GM21619 (cell line): ENCODE data around the gene CA10.

ENCODE experiments used
- ATAC-seq: cut with Tn5 transposase; IDR thresholded peaks from one replicate; pipeline ENCODE4 v1.9.1; 2021; ENCODE audit not compliant: unreplicated experiment

CA10 gene

DNA sequence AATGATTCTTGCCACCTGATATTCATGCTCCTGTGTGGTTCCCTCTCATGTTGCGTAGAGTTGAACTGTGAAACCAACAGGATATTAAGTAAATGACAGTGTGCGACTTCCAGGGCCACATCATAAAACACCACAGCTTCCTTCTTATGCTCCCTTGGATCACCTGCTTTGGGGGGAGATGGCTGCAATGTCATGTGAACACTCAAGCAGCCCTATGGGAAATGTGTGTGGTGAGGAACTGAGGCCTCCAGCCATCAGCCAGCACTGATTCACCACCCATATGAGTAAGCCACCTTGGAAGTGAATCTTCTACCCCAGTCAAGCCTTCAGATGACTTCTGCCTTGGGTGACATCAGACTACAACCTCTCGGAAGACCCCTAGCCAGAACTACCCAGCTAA lies 470.6 kb downstream of the CA10 start:
- no peak for ATAC-seq

GRCh38 chr17:51685287-51685909 lies 473.1 kb downstream of the CA10 start:
- no peak for ATAC-seq

GRCh38 chr17:51684214-51684613 lies 474.3 kb downstream of the CA10 start:
- no peak for ATAC-seq

DNA sequence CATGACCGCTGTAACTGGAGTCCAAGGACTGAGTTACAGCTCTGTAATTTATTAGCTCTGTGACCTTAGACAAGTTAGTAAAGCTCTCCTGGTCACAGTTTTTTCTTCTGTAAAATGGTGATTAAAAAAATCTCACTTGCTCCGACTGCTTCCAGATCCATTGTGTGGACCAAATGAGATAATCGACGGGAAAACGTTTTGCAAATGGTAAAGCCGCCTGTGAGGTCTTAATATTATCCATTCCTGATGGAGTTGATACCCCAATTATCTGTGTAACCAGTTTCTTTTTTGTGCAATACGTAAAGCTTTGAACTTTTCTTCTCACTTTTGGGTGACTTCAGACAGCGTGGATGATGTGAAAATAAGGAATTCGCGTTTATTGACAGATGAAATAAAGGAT lies 475.2 kb downstream of the CA10 start:
- ATAC-seq, result no peak

- no peak for ATAC-seq
These were observed 476.4 kb downstream of the CA10 start for GRCh38 chr17:51682115-51682514.

GRCh38 chr17:51677875-51678274 lies 480.6 kb downstream of the CA10 start:
- no peak for ATAC-seq

- ATAC-seq, result no peak
These were observed 481.6 kb downstream of the CA10 start for GRCh38 chr17:51676691-51677487.

DNA sequence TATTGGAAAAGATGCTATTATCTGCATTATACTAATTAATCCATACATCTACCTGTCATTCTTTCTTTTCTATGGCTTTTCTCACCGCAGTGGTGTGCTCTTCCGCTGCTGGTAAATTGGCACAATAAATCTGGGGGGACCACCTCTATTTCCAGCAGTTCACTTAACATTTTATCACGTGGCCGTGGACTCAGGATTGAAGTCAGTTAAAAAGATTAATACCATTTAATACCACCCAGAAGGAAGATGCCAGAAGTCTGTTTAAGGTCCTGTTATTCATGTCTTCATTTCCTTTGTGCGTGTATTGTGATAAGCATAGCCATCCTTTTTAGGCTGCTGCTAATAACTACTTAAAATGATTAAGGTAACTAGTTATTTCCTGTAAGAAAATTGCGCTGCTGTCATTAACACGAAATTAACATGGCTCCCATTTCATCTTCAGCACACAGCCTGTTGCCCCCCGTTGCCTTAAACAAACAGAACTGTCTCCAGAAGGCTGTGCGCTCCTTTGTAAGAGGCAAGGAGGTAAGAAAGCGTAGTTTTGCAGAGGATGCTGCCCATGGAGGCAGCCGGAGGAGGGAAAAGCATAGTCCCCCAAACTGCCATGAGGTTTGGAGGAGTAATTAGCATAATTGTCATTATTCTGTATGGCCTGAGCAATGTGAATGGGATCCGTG lies 483.8 kb downstream of the CA10 start:
- no peak for ATAC-seq

DNA sequence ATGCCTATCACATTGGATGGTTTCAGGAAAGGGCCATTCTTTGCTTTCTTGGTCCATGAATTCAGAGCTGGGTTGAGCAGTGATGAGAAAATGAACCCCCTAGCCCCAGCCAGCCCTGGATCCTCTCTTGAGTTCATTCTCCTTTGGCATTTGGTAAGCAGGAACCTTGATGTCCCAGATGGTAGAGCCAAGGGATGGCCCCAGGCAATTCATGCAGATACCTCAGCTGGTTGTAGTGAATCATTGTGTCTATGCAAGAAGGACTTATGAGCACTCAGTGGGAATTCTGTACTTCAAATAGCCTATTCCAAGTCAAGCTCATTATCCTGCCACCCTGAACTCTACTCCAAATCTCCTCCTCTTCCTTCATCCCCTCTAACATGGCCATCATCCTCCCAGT lies 485.4 kb downstream of the CA10 start:
- no peak for ATAC-seq

- no peak for ATAC-seq
These were observed 486.4 kb downstream of the CA10 start for GRCh38 chr17:51672065-51672464.

- no peak for ATAC-seq
These were observed 487.6 kb downstream of the CA10 start for GRCh38 chr17:51670899-51671298.

GRCh38 chr17:51668963-51669246 lies 489.6 kb downstream of the CA10 start:
- no peak for ATAC-seq

DNA sequence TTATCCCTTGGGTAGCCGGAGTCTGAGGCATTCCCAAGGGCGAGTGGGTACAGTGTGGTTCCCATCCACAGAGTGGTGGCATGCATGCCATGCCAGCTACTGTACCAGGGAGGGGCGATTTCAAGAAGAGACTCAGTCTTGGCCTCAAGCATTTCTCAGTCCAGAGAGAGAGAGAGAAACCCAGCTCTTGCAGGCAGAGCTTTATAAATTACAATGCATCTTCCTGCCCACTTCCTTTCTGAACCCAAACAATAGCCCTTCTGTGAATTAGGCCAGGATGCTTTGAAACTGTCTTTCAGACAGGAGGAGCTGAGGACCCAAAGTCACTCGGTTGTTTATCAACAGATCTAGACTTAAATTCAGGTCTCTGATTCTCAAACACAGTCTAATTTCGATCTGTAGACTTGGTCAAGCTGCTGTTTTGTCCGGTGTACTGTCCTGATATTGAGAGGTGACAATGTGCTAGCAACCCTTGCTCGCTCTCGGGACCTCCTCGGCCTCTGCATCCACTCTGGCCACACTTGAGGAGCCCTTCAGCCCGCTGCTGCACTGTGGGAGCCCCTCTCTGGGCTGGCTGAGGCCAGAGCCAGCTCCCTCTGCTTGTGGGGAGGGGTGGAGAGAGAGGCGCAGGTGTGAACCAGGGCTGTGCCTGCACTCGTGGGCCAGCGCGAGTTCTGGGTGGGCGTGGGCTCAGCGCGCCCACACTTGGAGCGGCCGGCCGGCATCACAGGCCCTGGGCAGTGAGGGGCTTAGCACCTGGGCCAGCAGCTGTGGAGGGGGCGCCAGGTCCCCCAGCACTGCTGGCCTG lies 490.2 kb downstream of the CA10 start:
- ATAC-seq, result no peak

GRCh38 chr17:51667706-51668083 lies 490.8 kb downstream of the CA10 start:
- no peak for ATAC-seq

DNA sequence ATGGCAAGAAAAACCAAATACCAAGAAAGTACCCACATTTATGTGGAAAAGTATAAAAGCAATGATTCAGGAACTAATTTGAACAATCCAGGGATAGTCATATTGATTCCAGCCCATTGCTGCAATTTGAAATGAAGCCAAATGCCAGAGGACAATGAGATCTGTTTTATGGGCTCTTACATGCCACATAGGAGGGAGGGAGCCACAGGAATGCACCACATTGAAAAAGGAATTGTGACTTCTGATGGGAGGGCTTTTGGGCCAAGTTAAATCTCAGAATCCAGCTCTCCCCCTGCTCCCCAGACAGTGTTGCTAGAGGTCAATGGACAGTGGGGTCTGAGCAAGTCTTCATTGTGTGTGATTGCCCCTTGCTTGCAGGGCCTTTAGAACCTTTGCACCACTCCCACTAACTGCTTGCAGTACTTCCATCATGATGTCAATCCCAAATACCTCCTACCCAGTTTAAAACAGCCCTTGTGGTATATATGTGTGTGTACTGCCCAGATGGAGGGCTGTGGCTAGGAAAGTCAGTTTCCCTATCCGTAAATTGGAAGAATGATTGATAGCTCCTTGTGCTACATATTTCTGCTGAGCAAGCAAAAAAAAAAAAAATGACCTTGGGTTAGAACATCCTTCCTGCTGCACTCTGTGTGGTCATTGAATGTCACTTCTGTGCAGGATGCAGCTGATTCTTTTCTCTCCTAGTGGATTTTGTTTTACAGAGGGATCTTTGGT lies 491.4 kb downstream of the CA10 start:
- no peak for ATAC-seq

DNA sequence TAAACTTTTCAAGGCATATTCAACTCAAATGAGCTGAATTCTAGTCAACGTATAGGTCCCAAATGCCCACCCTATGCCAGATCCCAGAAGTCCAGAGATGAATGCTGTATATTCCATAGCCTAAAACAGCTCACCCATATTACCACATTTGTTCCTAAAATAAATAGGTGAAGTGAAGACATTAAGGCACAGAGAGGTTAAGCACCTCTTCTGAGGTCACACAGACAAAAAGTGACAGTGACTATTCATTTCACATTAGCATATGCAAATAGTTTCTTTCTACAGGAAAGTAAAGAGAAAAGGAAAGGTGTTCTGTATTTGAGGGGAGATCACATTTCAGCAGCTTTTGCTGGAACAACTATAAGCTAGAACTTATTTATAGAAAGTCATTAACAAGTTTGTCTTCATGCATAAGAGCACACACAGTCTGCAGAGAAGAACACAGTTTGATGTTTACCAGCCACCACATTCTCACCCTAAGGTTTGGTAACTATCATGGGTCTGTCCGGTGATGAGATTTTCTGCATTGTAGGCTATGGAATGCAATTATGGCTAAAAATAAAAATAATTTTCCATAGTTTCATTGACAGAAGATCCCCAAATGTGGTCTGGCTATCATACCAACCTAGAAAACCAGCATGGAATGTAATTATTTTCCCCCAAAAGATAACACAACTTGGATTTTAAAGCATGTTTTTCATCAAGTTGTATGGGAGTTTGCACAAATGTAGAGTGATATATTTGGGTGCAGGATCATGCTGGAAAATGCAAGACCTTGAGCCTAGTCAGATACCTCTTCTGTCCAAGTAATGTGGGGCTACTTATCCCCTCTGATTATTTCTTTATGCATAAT lies 496.1 kb downstream of the CA10 start:
- ATAC-seq, result no peak

DNA sequence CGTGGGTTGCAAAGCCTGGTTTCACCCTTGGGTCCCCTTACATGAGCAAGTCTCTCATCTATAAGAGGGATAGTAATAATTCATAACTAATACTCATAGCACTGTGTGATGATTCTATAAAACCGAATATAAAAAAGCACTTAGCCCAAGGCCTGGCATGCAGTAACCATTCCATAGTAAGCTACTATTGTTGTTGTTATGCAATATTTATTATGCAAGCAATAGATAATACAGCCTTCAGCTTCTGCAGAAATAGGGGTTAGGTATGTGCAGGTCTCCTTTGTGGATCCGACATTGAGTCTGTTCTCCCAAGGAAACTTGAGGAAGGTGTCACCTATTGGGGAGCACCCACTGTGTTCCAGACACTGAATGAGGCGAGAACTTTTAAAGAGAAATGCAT lies 497.1 kb downstream of the CA10 start:
- ATAC-seq, result no peak

DNA sequence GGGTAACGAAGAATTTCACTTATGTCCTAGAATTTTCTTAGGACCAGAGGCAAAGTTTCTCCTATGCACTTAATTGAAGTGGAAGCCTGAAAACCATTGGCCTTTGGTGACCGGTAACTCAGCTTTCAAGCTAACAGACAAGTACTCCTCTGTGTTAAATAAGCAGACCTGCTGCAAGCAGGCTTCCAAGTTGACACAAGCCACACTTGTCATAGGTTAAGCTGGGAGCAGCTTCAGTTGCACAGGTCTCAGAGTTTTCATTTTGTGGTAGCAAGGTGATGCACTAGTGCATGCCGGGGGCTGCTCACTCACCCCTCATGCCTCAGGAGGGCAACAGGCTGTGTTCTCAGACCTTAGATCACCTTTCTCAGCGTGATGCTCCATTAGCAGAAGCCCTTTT lies 498.2 kb downstream of the CA10 start:
- no peak for ATAC-seq

DNA sequence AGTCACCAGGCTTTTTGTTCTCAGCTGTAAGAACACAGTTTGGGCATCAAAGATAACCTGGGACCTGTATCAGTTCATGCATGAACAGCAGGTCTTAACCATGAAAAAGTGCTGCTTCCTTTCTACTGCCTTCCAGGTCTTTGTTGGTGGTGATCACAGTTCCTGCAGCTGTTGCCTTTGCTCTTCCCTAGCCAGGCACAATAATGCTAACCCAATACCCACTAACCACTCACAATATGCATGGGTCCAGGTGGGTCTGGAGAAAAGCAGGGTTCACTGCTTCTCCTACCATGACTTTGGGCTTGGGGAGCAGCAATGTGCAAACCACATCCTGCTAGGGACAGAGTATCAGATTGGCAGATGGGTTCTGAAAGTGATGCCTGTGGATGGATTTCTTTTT lies 501.3 kb downstream of the CA10 start:
- no peak for ATAC-seq

DNA sequence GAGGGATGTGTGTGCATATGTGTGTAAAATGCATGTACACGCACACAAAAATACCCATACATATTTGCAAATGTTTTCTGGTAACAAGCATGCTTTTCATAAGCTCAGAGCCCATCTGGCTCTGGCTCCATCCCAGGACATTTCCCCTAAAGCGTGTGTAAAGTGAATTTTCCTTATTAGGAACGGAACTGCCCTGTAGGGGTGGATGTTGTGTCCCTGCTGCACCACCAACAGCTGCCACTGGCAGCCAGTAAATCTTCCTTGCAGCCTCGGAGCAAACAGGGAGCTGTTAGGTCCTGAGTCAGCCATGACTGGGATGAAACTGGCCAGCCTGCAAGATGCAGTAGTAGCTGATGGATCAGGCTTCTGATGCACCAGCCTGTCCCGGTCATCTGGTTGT lies 504.6 kb downstream of the CA10 start:
- no peak for ATAC-seq
